ENCODE data around the gene NQO2.
"Not testable (repeated sequence)": the region's sequence is repeated elsewhere in the genome, so short reads cannot be mapped to it uniquely, and the experiment has no call there.

NQO2 gene

DNA sequence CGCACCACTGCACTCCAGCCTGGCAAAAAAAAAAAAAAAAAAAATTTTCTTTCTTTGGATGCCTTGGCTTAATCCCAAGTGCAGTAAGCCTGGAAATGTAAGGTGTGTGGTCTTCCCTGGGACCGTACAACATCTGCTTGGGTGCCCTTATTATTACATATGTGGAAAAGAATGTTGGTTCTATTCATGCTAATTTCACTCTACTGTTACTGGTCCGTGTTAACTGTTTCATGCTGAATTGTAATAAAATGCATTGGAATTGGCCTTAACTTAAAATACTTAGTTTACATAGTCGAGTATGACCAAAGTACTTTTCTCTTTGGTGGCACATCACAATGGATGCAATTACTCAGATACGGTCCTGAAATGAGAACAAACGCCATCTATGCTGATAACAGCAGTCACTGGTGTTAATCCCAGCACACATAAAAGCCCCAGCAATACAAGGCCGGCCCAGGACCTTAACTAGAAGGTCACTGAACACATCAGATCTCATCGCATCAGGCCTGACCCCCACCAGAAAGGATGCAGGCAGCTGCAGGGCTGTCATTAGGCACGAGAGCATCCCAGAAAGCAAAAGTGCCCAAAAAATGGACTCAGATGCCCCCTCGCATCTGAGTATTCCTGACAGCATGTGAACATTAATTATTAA lies 29.5 kb upstream of the NQO2 start:
- no peak for FAIRE-seq

DNA sequence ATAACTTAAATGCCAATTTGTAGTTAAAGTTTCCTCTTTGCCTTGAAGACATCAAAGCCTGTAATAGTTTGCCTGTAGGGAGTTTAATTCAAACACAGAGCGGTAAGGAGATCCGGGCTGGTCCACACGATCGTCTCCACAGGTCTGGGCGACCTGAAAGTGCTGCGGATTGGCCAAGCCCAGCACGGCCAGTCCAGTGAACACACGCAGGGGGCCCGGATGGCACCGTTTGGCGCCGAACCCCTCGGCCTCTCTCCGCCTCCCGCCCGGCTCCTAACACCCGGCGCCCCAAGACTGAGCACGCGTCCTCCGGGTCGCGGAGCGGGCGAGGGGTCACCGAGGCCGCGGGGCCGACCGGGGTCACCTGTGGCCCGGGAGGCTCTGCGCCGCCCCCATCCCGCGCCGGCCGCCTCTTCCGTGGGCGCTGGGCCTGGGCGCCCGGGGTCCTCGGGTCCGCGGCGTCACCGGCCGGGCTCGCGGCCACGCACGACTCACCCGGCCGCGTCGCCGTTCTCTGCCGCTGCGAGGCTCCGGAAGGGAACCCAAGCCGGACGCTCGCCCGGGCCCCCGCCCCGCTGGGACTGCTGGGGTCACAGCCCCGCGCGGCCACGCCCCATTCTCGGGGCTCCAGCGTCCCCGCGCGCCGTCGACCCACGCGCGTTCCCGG lies 28.8 kb upstream of the NQO2 start:
- FAIRE-seq, result no peak

DNA sequence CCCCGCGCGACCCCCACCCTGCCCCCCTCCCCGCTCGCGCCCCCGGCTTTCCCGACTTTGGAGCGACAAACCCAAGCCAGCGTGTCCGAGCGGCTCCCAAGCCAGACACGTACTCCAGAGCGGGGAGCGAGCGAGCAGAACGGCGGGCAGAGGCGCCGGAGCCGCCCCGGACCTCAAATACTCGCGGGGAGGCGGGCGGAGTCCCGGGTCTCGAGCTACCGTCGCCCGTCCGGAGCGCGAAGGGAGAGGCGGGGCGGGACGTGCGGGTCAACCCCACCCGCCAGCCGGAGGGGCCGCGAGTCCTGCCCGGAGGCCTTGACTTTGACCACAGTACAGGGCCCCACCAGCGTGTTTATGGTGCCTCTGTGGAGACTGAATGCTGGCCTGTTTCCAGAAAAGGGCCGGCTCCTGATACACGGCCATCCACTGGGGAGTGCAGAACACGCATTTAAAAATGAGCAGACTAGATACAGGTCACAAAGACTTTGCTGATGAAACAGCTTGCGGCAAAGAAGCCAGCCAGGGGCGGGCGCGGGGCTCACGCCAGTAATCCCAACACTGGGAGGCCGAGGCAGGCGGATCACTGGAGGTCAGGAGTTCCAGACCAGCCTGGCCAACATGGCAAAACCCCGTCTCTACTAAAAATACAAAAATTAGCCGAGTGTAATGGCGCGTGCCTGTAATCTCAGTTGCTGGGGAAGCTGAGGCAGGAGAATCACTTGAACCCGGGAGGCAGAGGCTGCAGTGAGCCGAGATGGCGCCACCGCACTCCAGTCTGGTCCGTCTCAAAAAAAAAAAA lies 28.1 kb upstream of the NQO2 start, which contains the start of gene SERPINB6:
TSS of gene SERPINB6 (minus strand) at position 148 of the 799 bp plus-strand sequence. CDS start 12,235 bp downstream, outside the sequence.
- FAIRE-seq, result no peak

DNA sequence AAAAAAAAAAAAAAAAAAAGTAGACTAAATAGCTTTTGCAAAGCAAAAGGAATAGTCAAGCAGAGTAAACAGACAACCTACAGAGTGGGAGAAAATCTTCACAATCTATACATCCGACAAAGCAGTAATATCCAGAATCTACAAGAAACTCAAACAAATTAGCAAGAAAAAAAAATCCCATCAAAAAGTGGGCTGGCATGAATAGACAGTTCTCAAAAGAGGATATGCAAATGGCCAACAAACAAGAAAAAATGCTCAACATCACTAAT lies 27.5 kb upstream of the NQO2 start:
- FAIRE-seq, result not testable (repeated sequence)

DNA sequence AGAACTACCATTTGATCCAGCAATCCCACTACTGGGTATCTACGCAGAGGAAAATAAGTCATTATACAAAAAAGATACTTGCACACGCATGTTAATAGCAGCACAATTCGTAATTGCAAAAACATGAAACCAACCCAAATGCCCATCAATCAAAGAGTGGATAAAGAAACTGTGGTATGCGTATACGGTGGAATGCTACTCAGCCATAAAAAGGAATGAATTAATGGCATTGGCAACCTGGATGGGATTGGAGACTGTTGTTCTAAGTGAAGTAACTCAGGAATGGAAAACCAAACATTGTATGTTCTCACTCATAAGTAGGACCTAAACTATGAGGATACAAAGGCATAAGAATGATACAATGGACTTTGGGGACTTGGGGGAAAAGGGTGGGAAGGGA lies 27.0 kb upstream of the NQO2 start:
- not testable (repeated sequence) for FAIRE-seq

DNA sequence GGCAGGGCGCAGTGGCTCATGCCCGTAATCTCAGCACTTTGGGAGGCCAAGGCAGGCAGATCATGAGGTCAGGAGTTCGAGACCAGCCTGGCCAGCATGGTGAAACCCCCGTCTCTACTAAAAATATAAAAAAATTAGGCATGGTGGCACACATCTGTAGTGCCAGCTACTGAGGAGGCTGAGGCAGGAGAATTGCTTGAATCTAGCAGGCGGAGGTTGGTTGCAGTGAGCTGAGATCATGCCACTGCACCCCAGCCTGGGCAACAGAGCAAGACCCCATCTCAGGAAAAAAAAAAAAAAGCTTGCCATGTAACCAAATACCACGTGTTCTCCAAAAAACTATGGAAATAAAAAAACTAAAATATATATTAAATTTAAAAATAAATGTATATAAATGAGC lies 26.5 kb upstream of the NQO2 start:
- not testable (repeated sequence) for FAIRE-seq

DNA sequence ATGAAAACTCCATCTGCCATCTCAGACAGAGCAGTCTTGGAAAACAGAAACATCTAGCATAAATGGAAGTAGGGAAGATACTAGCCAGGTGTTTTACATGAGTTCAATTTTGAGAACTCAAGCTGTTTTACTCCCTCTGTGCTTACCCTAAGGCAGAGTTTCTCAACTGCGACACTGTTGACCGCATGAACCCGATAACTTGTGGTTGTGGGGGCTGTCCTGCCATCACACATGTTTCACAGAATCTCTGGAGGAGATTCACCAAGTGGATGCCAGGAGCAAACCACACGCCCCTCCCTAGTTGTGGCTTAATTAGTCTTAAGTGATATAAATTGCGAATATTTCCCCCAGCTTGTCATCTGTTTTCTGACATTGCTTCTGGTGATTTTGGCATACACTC lies 26.0 kb upstream of the NQO2 start:
- no peak for FAIRE-seq

DNA sequence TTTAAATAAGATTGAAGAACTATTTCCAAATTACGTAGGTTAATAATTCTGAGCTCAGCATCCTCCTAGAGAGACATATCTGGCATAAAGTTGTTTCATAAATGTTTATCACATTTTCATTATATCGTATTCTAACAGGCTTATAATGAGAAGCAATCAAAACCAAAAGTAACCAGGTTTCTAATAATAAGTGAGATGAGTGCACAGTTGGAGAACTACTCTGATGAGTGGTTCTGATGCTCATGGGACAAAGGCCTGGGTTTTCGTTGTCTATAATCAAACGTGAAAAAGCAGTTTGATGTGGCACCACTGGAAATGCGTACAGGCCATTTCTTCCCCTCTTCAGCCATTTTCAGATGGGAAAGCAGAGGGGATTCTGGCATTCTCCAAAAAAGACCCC lies 23.6 kb upstream of the NQO2 start:
- no peak for FAIRE-seq

- no peak for FAIRE-seq
Measured at GRCh38 chr6:2976571-2977085, 23.1 kb upstream of the NQO2 start.

- FAIRE-seq, result no peak
Measured at GRCh38 chr6:2977290-2977689, 22.4 kb upstream of the NQO2 start.

DNA sequence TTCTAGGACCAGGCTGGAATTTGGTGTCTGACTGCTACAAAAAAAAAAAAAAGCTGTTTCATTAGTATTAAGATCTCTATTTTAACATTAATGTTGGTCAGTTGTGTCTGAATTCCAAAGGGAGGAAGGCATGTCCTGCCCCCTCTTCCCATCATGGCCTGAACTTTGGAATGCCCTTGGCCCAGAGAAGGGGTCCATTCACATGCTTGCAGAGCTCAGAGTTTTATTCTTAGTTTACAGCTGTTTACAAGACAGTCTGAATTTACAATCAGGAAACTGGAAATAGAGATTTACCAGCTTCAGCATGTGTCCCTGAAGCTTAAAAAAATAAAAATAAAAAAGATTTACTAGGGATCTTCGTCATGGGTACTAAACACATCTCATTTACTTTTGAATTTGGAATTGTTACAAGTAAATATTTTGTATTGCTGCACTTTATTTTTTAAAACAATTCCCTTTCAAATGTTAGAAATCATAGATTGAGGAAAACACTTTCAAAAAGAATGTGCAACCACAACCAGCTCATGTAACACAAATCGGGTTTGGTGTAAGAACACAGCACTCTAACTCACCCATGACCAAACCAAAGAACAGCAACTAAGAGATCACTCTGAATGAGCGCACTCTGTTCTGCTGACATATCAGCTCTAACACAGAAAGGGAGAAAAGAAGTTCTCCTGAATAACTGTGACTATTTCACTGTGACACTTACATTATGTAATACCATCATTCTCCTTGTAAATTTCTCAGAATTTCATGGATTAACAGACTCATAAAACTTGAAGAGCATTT lies 21.7 kb upstream of the NQO2 start:
- FAIRE-seq, result no peak

DNA sequence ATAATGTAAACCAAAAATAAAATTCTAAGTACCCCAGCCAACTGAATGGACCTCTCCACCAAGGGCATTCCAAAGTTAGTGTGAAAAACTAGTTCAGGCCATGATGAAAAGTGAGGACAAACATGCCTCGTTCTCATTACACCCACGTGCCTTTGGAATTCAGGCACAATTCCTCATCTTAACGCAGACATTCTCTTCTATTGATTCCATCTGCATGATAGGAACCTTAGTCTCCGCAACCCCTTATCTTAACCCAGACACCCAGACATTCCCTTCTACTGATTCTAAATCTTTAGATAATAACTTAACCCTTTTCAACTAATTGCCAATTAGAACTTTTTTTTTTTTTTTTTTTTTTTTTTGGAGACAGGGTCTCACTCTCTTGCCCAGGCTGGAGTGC lies 20.8 kb upstream of the NQO2 start:
- no peak for FAIRE-seq

GRCh38 chr6:2979819-2980464 lies 19.8 kb upstream of the NQO2 start:
- no peak for FAIRE-seq

DNA sequence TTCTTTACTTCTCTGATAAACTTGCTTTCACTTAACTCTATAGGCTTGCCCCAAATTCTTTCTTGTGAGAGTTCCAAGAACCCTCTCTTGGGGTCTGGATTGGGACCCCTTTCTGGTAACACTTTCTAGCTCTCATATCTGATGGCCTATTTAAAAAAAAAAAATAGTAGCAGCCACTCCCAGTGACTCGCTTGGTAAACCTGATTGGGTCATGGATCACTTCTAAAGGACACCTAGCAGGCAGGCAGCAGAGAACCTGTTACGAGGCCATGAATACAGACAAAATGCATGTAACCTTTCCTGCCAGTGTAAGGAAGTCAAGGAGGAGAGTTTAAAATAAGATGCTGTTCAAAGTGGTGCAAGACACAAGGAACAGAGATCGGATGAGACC lies 19.2 kb upstream of the NQO2 start:
- FAIRE-seq, result no peak

GRCh38 chr6:2982426-2983117 lies 17.1 kb upstream of the NQO2 start:
- no peak for FAIRE-seq

DNA sequence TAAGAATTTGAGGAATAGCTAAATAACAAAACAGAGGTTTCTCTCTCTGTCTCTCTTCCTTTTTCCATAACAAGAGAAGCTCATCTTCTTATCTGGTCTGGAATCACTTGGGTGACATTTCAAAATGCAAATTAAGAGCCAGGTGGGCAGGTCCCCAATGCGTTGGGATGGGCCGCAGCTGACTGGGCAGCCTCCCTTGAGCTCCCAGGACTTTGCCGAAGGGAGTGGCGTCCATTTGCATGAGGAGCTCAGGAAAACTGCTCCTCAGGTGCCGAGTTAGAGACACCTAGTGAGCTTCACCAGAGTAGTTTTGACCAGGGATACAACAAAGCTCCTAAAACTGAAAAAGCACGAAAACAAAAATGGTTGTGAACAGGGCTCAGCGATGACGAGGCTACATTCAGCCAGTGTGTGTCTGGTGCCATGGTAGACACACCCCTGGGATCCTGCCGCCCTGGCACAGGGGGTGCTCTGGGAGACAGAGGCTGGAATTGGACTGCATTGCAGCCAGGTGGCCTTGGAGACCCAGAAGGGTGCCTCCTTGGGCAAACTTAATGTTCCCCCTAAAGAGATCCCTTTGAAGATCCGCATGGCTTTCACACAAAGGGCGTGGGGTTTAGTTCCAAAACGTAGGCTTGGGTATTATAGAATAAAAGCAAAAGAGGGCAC lies 14.8 kb upstream of the NQO2 start:
- no peak for FAIRE-seq

- no peak for FAIRE-seq
Measured at GRCh38 chr6:2986722-2987221, 12.9 kb upstream of the NQO2 start.

DNA sequence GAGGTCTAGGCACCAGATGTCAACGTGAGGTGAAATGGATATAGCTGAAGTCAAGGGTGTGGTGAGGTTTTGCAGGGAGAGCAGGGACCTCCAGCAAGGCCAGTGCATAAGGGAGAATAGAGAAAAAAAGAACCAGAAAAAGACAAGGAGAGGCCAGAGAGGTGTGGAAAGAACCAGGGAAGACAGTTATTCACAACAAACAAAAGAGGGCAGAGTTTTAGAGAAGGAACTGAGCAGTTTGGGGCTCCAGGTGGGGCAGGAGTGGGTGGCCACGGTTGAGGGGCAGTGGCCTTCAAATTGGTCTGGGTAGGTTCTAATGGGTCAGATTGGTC lies 11.6 kb upstream of the NQO2 start:
- FAIRE-seq, result no peak

DNA sequence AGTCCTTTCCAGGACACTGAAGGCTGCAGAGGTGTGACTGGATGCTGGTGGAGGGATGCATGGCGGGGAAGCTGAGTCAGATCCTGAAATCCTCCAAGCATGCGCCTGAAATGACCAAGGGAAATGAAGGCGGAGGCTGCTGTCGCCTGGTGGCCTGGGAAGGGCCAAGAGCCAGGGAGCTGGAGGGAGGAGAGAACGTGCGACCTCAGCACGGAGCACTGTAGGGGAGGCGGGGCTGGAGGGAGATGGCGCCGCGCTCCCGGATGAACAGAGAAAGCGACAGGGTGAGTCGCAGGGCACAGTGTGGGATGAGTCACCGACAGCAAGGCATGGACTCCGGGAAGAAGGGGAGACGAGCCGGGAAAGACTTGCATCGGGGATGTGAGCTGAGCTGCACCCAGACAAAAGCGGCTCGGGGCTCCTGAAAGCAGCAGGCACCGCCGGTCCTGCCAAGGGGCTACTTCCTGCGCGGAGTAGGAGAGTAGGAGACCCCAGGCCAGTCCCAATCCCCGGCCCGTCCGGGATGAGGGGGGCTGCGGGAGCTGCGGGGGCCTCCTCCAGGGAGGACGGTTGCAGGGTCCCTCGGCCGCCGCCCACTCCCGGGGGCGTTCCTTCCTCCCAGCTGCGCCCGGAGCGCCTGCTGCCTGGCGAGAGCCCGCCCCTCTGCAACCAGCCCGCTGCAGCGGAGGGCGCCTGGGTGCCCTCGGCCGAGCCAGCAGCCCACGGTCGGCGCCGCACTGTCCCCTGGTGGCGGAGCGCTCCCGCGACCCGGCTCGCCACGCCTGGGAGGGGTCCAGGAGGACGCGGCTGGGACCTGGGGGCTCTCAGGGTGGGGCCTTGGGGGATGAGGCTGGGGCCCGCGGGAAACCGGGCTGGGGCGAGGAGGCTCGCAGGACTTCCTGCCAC lies 11.0 kb upstream of the NQO2 start:
- FAIRE-seq, result no peak
